K562 (cell line): ENCODE measurements around the gene C20orf96.

Source experiments
- CTCF ChIP-seq, 3 experiments: IDR thresholded peaks in 2 of 3; conservative IDR thresholded peaks in 1 of 3; 2 replicates each; pipeline ENCODE4 v1.5.1; 2011 to 2012; ENCODE audit warnings: low read length in 3 of 3, mild to moderate bottlenecking in 3 of 3, control low read depth in 2 of 3, improper control_type of control experiment in 1 of 3, inconsistent platforms in 1 of 3, low read depth in 1 of 3, mixed read lengths in 1 of 3, moderate library complexity in 1 of 3; ENCODE audit not compliant: insufficient read depth in 2 of 3
- DMBX1 ChIP-seq: fragments of 250-450 bp; sonication (Bioruptor Pico); IDR thresholded peaks from 2 replicates; pipeline ENCODE4 v1.8.0; 2022; ENCODE audit warnings: inconsistent platforms, mild to moderate bottlenecking, moderate library complexity, borderline replicate concordance
- GATA2 ChIP-seq: sonication (generic); formaldehyde crosslinking; IDR thresholded peaks from 2 replicates; pipeline ENCODE4 v1.4.0; 2020; ENCODE audit warnings: mild to moderate bottlenecking, missing genetic modification reagents
- MXI1 ChIP-seq: IDR thresholded peaks from 2 replicates; pipeline ENCODE4 v1.6.1; 2011; ENCODE audit warnings: low read depth, mild to moderate bottlenecking, improper control_type of control experiment, low read length
- NCOR1 ChIP-seq: fragments of 450-650 bp; IDR thresholded peaks from 2 replicates; pipeline ENCODE4 v1.6.1; 2016; ENCODE audit warnings: mild to moderate bottlenecking, moderate library complexity
- NKRF ChIP-seq: fragments of 450-650 bp; IDR thresholded peaks from 2 replicates; pipeline ENCODE4 v1.6.1; 2016; ENCODE audit warnings: borderline replicate concordance
- POLR2A ChIP-seq: fragments of 450-650 bp; conservative IDR thresholded peaks from 2 replicates; pipeline ENCODE4 v1.6.1; 2016
- POLR2AphosphoS5 ChIP-seq: IDR thresholded peaks from 2 replicates; pipeline ENCODE4 v1.6.1; 2011; ENCODE audit warnings: mild to moderate bottlenecking, low read depth, low read length, moderate library complexity; ENCODE audit not compliant: control insufficient read depth, insufficient read depth
- RAD21 ChIP-seq, 2 experiments: fragments of 250-450 bp in 1 of 2; fragments of 450-650 bp in 1 of 2; sonication (Bioruptor Pico) in 1 of 2; formaldehyde crosslinking in 1 of 2; IDR thresholded peaks in 1 of 2; conservative IDR thresholded peaks in 1 of 2; 2 replicates each; pipeline versions ENCODE4 v1.4.0 to v1.8.0; 2020 to 2022; ENCODE audit warnings: mild to moderate bottlenecking in 2 of 2, moderate library complexity in 1 of 2
- RBFOX2 ChIP-seq: fragments of 200-400 bp; formaldehyde crosslinking; IDR thresholded peaks from 2 replicates; pipeline ENCODE4 v1.6.1; 2017; ENCODE audit warnings: low read depth, mild to moderate bottlenecking, low read length, moderate library complexity
- ZNF175 ChIP-seq: fragments of 200-800 bp; sonication (Bioruptor generic); IDR thresholded peaks from 2 replicates; pipeline ENCODE4 v1.6.1; 2016; ENCODE audit warnings: low read depth, mild to moderate bottlenecking, missing genetic modification characterization, missing compliant biosample characterization
- ZNF583 ChIP-seq: fragments of 250-450 bp; sonication (Bioruptor Pico); IDR thresholded peaks from 2 replicates; pipeline ENCODE4 v1.4.0; 2020
- ZSCAN29 ChIP-seq: fragments of 450-650 bp; IDR thresholded peaks from 2 replicates; pipeline ENCODE4 v1.6.1; 2017

GRCh38 chr20:237489-237888 is 53.1 kb downstream of the C20orf96 start:
- TF ChIP-seq MXI1 (no peak), POLR2A (no peak), CTCF (IDR thresholded peaks at IDR 0.05 in 2 of 3, conservative IDR thresholded peaks at IDR 0.05 in 1 of 3; ENCODE audit: insufficient read depth in 2 of 3, low read depth in 1 of 3, low read length in 3 of 3) (no peak), DMBX1 (CRISPR knock-in tag) (no peak), GATA2 (no peak), ZSCAN29 (no peak), ZNF583 (CRISPR knock-in tag) (no peak), RAD21 (CRISPR knock-in tag; conservative IDR thresholded peaks at IDR 0.05 in 1 of 2, IDR thresholded peaks at IDR 0.05 in 1 of 2) (no peak), NCOR1 (no peak), ZNF175 (CRISPR knock-in tag) (no peak), RBFOX2 (no peak), POLR2AphosphoS5 (no peak), NKRF (no peak)
